Caco-2 (cell line): ENCODE measurements around the gene ZDHHC20. TPM values are rescaled to one million over a fixed set of nuclear protein-coding genes. Genes with fewer than 3 reads are reported as not detected.

ENCODE experiments used
- Bru-seq: library from RNA; stranded (reverse); fragments of 400-500 nt; gene quantifications from one replicate; lab custom pipeline; 2021; lab: Mats Ljungman, UMichigan
- BruChase-seq, 2 experiments: library from RNA; stranded (reverse); fragments of 400-500 nt; gene quantifications; one replicate each; lab custom pipeline; 2021; lab: Mats Ljungman, UMichigan
- BruUV-seq: library from RNA; stranded (reverse); fragments of 400-500 nt; replicated peaks from 2 replicates; lab custom pipeline; 2021; lab: Mats Ljungman, UMichigan
- CTCF ChIA-PET: fragments of 300-600 bp; sonication (Branson Sonifier 250); formaldehyde crosslinking; loops from one replicate; lab custom pipeline; 2022; ENCODE audit warnings: antibody characterized with exemption; lab: Charles Lee
- POLR2A ChIA-PET: fragments of 300-600 bp; sonication (Branson Sonifier 250); formaldehyde crosslinking; loops from one replicate; lab custom pipeline; 2022; ENCODE audit warnings: antibody characterized with exemption; lab: Charles Lee
- DNase-seq, 2 experiments: peaks; one replicate each; pipeline versions ENCODE4 v3.0.0 to v3.0.0-alpha.2; 2020 to 2022
- H3K27me3 ChIP-seq: replicated peaks from 2 replicates; pipeline ENCODE4 v1.6.0; 2011; ENCODE audit warnings: low read length; ENCODE audit not compliant: control insufficient read depth, insufficient read depth
- H3K36me3 ChIP-seq: 2 replicates; pipeline ENCODE4 v1.5.1; 2011; ENCODE audit warnings: low read length; ENCODE audit not compliant: control insufficient read depth, insufficient read depth
- H3K4me1 ChIP-seq: fragments of 250-450 bp; sonication (Bioruptor Pico); 2 replicates; pipeline ENCODE4 v1.5.1; 2020; ENCODE audit warnings: mild to moderate bottlenecking
- H3K4me3 ChIP-seq: 2 replicates; pipeline ENCODE4 v1.5.1; 2011; ENCODE audit warnings: low read depth, mild to moderate bottlenecking, control low read depth, low read length
- H3K9me3 ChIP-seq: fragments of 250-450 bp; sonication (Bioruptor Pico); 2 replicates; pipeline ENCODE4 v1.5.1; 2020; ENCODE audit warnings: mild to moderate bottlenecking, moderate library complexity
- H3K27ac Mint-ChIP-seq: one replicate; pipeline ENCODE4 v1.8.0; 2022; ENCODE audit warnings: mixed read lengths; ENCODE audit not compliant: unreplicated experiment
- H3K27me3 Mint-ChIP-seq: one replicate; pipeline ENCODE4 v1.8.0; 2022; ENCODE audit warnings: mixed read lengths; ENCODE audit not compliant: insufficient read depth, unreplicated experiment
- H3K36me3 Mint-ChIP-seq: one replicate; pipeline ENCODE4 v1.8.0; 2022; ENCODE audit warnings: mild to moderate bottlenecking, mixed read lengths; ENCODE audit not compliant: insufficient read depth, unreplicated experiment
- H3K4me1 Mint-ChIP-seq: one replicate; pipeline ENCODE4 v1.8.0; 2022; ENCODE audit warnings: low read depth, mixed read lengths; ENCODE audit not compliant: unreplicated experiment
- H3K4me3 Mint-ChIP-seq: one replicate; pipeline ENCODE4 v1.8.0; 2022; ENCODE audit warnings: mild to moderate bottlenecking, moderate library complexity, mixed read lengths; ENCODE audit not compliant: unreplicated experiment
- H3K9me3 Mint-ChIP-seq: one replicate; pipeline ENCODE4 v1.8.0; 2022; ENCODE audit warnings: mixed read lengths; ENCODE audit not compliant: unreplicated experiment
- CTCF ChIP-seq, 2 experiments: fragments of 200-600 bp in 1 of 2; IDR thresholded peaks; 1 replicate in 1 of 2; 2 replicates in 1 of 2; pipeline versions ENCODE4 v1.5.1 to v1.8.0; 2011 to 2022; ENCODE audit warnings: antibody characterized with exemption in 1 of 2, control low read depth in 1 of 2, inconsistent platforms in 1 of 2, low read depth in 1 of 2, low read length in 1 of 2, mild to moderate bottlenecking in 1 of 2, moderate library complexity in 1 of 2; ENCODE audit not compliant: insufficient read depth in 1 of 2, severe bottlenecking in 1 of 2, unreplicated experiment in 1 of 2
- intact Hi-C: fragments of 100-400 bp; cut with micrococcal nuclease; formaldehyde crosslinking; loops from one replicate; pipeline ENCODE4 v1.10.0; 2022; ENCODE audit not compliant: unreplicated experiment
- long read RNA-seq: library from polyadenylated mRNA; stranded (forward); transcript quantifications from one replicate; pipeline ENCODE4 v2.0.0, GENCODE V29; 2022
- total RNA-seq: library from RNA; stranded (reverse); gene quantifications from 2 replicates; pipeline ENCODE4 v1.2.3, GENCODE V29; 2022

ZDHHC20 gene, protein sequence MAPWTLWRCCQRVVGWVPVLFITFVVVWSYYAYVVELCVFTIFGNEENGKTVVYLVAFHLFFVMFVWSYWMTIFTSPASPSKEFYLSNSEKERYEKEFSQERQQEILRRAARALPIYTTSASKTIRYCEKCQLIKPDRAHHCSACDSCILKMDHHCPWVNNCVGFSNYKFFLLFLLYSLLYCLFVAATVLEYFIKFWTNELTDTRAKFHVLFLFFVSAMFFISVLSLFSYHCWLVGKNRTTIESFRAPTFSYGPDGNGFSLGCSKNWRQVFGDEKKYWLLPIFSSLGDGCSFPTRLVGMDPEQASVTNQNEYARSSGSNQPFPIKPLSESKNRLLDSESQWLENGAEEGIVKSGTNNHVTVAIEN
- total RNA-seq = 84.5 and 87.9 TPM in 2 replicates
- Bru-seq, nascent RNA = percentile 90 among the genes with signal in this experiment
- BruChase-seq, experiment 1, labeled RNA remaining after a 2-hour chase = percentile 89 among the genes with signal in this experiment
- percentile 95 among the genes with signal in this experiment for BruChase-seq, experiment 2, labeled RNA remaining after a 6-hour chase
- long read RNA-seq, full-length matches to known transcripts = 4 of 22 reads
- long read RNA-seq, partial matches to known transcripts = 5 of 22 reads
- long read RNA-seq, other reads (novel, unspliced or antisense) = 13 of 22 reads

DNA sequence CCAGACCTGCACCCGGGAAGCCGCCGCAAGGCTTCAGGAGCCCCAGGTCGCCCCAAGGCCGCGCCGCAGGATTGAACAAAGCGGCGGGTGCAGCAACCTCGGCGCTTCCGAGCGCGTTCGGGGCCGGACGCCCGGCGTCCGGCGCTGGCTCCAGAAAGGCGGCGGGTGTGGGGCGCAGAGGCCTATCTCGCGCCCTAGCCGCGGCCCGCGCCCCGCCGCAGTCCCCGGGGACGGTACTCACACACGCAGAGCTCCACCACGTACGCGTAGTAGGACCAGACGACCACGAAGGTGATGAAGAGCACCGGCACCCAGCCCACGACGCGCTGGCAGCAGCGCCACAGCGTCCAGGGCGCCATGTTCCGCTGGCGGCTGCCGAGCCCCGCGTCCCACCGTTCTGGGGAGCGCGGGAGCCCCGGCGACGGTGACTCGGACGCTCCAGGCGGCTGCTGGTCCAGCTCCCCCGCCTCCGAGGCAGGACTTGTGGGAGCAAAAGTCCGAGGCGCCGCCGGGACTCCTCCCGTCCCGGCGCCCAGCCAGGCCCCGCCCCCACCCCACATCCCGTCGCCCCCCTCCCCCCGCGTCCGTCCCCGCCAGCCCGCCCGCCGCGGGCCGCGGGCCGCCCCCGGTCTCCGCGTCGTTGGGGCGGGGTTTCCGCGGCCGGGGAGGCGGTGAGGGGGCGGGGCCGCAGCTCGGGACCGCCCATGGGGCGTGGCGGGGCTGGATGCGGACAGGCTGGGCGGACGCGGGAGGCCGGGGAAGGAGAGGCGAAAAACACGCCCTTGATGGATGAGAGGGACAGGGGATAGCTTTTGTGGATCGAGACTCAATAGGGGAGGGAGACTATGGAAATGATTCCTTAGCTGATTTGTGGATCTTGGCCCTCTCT is at the start of gene ZDHHC20:
Gene ZDHHC20, minus strand, starts transcription at position 491 of the 889 bp plus-strand sequence. Its CDS starts 132 bp downstream, at position 359.
- H3K36me3 Mint-ChIP-seq = peaks cover 6% of the 10 kb centered on the region
- no peaks in the 10 kb centered on the region for H3K27me3 ChIP-seq
- intact Hi-C loops = no loop called here
- no peaks in the 10 kb centered on the region for H3K36me3 ChIP-seq
- peaks cover 19% of the 10 kb centered on the region for H3K4me1 ChIP-seq
- peak within 1 kb of the TSS; percentile 93 for H3K4me3 Mint-ChIP-seq
- POLR2A ChIA-PET = interaction anchor here (0.7 to 1.4 kb wide), 3 partner anchors 9 to 283 kb away, joined by 3 to 5 read pairs (median 3); partner anchors contain the start of genes MRPL57 and SKA3
- no peaks in the 10 kb centered on the region for H3K4me1 Mint-ChIP-seq
- CTCF ChIA-PET = interaction anchor here (1.0 to 1.8 kb wide), 2 partner anchors 18 to 121 kb away, joined by 3 to 7 read pairs; no protein-coding TSS in a partner anchor
- no TSS peak for BruUV-seq
- DNase-seq = peak; percentile 89 to 96
- peak within 1 kb of the TSS; percentile 100 for H3K4me3 ChIP-seq
- H3K27ac Mint-ChIP-seq = peak within 1 kb of the TSS; percentile 94
- TF ChIP-seq CTCF (IDR thresholded peaks at IDR 0.05; ENCODE audit: insufficient read depth in 1 of 2, low read depth in 1 of 2, low read length in 1 of 2, severe bottlenecking in 1 of 2, unreplicated experiment in 1 of 2) = no peak
- no peaks in the 10 kb centered on the region for H3K27me3 Mint-ChIP-seq
- H3K9me3 Mint-ChIP-seq = no peaks in the 10 kb centered on the region
- no peaks in the 10 kb centered on the region for H3K9me3 ChIP-seq

DNA sequence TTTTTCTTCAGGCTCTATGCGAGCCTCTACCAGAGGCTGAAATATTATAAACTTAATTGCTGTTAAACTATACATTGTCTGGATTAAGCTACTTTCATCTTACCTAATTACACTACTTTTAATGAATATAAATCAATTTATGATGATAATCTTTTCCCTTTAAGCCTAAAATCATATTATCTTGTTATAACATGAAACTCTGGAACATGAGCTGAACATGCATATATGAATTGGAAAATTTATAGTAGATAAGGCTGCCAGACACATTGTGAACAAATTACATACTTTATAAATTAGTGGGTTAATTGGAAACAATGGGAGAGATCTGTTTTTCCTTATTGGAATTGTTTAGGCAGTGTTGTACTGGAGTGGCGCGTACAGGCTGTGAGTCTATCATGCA is 45.3 kb upstream of the ZDHHC20 start:
- Mint-ChIP-seq H3K27me3 (no peaks in the 10 kb centered on the region), H3K27ac (no peak overlapping the region), H3K9me3 (no peaks in the 10 kb centered on the region), H3K4me1 (no peaks in the 10 kb centered on the region), H3K4me3 (no peak overlapping the region), H3K36me3 (peaks cover 23% of the 10 kb centered on the region)
- intact Hi-C loops = no loop called here
- no TSS peak for BruUV-seq
- no peaks in the 10 kb centered on the region for H3K27me3 ChIP-seq
- H3K36me3 ChIP-seq = no peaks in the 10 kb centered on the region; the same call in 1 of the 2 replicates
- TF ChIP-seq CTCF (IDR thresholded peaks at IDR 0.05; ENCODE audit: insufficient read depth in 1 of 2, low read depth in 1 of 2, low read length in 1 of 2, severe bottlenecking in 1 of 2, unreplicated experiment in 1 of 2) = no peak
- ChIA-PET CTCF (no interaction called here), POLR2A (no interaction called here)
- no peak for DNase-seq
- no peaks in the 10 kb centered on the region for H3K9me3 ChIP-seq
- no peaks in the 10 kb centered on the region for H3K4me1 ChIP-seq
- H3K4me3 ChIP-seq = no peak overlapping the region
